HCT116 (cell line): ENCODE measurements around the gene GRIK5. TPM values are rescaled to one million over a fixed set of nuclear protein-coding genes. Genes with fewer than 3 reads are reported as not detected.
"Not testable (repeated sequence)": the region's sequence is repeated elsewhere in the genome, so short reads cannot be mapped to it uniquely, and the experiment has no call there.

Experiments used
- ATAC-seq: fragments of 200-7000 bp; cut with Tn5 transposase; 2 replicates; pipeline ENCODE4 v1.9.1; 2020; ENCODE audit warnings: mild to moderate bottlenecking, moderate library complexity
- BruUV-seq: library from RNA; stranded (reverse); fragments of 400-500 nt; replicated peaks from 2 replicates; lab custom pipeline; 2021; lab: Mats Ljungman, UMichigan
- CTCF ChIA-PET: fragments of 300-600 bp; sonication (Branson Sonifier 250); formaldehyde crosslinking; loops from one replicate; lab custom pipeline; 2021; ENCODE audit warnings: antibody characterized with exemption; lab: Charles Lee
- POLR2A ChIA-PET: fragments of 300-600, 350-600 bp; sonication (Branson Sonifier 250); formaldehyde crosslinking; loops from one replicate; lab custom pipeline; 2021; ENCODE audit warnings: antibody characterized with exemption; lab: Charles Lee
- RAD21 ChIA-PET, 2 experiments: fragments of 300-600 bp; sonication (Branson Sonifier 250); formaldehyde crosslinking; loops; one replicate each; lab custom pipeline; 2023; ENCODE audit warnings: low total read pairs in 2 of 2; ENCODE audit not compliant: uncharacterized antibody in 2 of 2, unreplicated experiment in 2 of 2, low non-redundant PET in 1 of 2; lab: Charles Lee
- DNase-seq: peaks from one replicate; pipeline ENCODE4 v3.0.0-alpha.2; 2010; ENCODE audit warnings: low read depth, low spot score
- H2AFZ ChIP-seq: fragments of 200-600 bp; shearing (Covaris generic), sonication (generic); 2 replicates; pipeline ENCODE4 v1.6.1; 2017; ENCODE audit warnings: low read depth, mixed run types, mixed read lengths, antibody characterized with exemption, low read length; ENCODE audit not compliant: poor library complexity, severe bottlenecking
- H3K27ac ChIP-seq: 2 replicates; pipeline ENCODE4 v1.5.1; 2012; ENCODE audit warnings: low read depth, low read length
- H3K27me3 ChIP-seq: fragments of 200-600 bp; sonication (generic); 2 replicates; pipeline ENCODE4 v1.6.1; 2016; ENCODE audit warnings: mixed run types, low read length, mixed read lengths; ENCODE audit not compliant: insufficient read depth
- H3K36me3 ChIP-seq, 2 experiments: fragments of 200-500 bp in 1 of 2; fragments of 200-600 bp in 1 of 2; sonication (Bioruptor generic) in 1 of 2; sonication (generic) in 1 of 2; 2 replicates each; pipeline versions ENCODE4 v1.5.1 to v1.6.1; 2014 to 2016; ENCODE audit warnings: low read length in 2 of 2, inconsistent platforms in 1 of 2, mixed read lengths in 1 of 2, mixed run types in 1 of 2; ENCODE audit not compliant: insufficient read depth in 2 of 2, control insufficient read depth in 1 of 2
- H3K4me1 ChIP-seq, 2 experiments: fragments of 200-600 bp in 1 of 2; sonication (generic) in 1 of 2; 2 replicates each; pipeline versions ENCODE4 v1.5.1 to v1.6.1; 2012 to 2017; ENCODE audit warnings: low read length in 2 of 2, inconsistent platforms in 1 of 2, mild to moderate bottlenecking in 1 of 2, mixed read lengths in 1 of 2, mixed run types in 1 of 2, moderate library complexity in 1 of 2; ENCODE audit not compliant: insufficient read depth in 2 of 2, control insufficient read depth in 1 of 2
- H3K4me2 ChIP-seq: fragments of 200-600 bp; sonication (generic); 2 replicates; pipeline ENCODE4 v1.6.1; 2017; ENCODE audit warnings: mixed run types, low read length, mixed read lengths
- H3K4me3 ChIP-seq, 2 experiments: fragments of 200-600 bp in 1 of 2; sonication (generic) in 1 of 2; replicated peaks in 1 of 2; 2 replicates each; pipeline ENCODE4 v1.5.1; 2011 to 2016; ENCODE audit warnings: low read length in 2 of 2, control low read depth in 1 of 2, low read depth in 1 of 2, mild to moderate bottlenecking in 1 of 2, mixed read lengths in 1 of 2, mixed run types in 1 of 2
- H3K79me2 ChIP-seq: fragments of 200-600 bp; sonication (generic); 2 replicates; pipeline ENCODE4 v1.6.1; 2017; ENCODE audit warnings: mild to moderate bottlenecking, mixed run types, low read length, moderate library complexity, mixed read lengths; ENCODE audit not compliant: insufficient read depth
- H3K9ac ChIP-seq: fragments of 200-600 bp; sonication (generic); 2 replicates; pipeline ENCODE4 v1.6.1; 2016; ENCODE audit warnings: low read length, mixed read lengths
- H3K9me2 ChIP-seq: fragments of 200-600 bp; sonication (generic), shearing (Covaris generic); 2 replicates; pipeline ENCODE4 v1.6.1; 2017; ENCODE audit warnings: mixed run types, mild to moderate bottlenecking, moderate library complexity; ENCODE audit not compliant: insufficient read depth
- H3K9me3 ChIP-seq, 2 experiments: fragments of 200-500 bp in 1 of 2; fragments of 200-600 bp in 1 of 2; sonication (Bioruptor generic) in 1 of 2; sonication (generic) in 1 of 2; 2 replicates each; pipeline ENCODE4 v1.6.1; 2014 to 2017; ENCODE audit warnings: low read length in 2 of 2, mixed read lengths in 2 of 2, inconsistent platforms in 1 of 2, low read depth in 1 of 2, mild to moderate bottlenecking in 1 of 2, mixed run types in 1 of 2, moderate library complexity in 1 of 2; ENCODE audit not compliant: control insufficient read depth in 1 of 2, insufficient read depth in 1 of 2
- H4K20me1 ChIP-seq: fragments of 200-600 bp; sonication (generic), shearing (Covaris generic); 2 replicates; pipeline ENCODE4 v1.6.1; 2017; ENCODE audit warnings: mixed run types, mild to moderate bottlenecking, moderate library complexity; ENCODE audit not compliant: insufficient read depth
- CBX3 ChIP-seq: IDR thresholded peaks from 2 replicates; pipeline ENCODE4 v1.6.1; 2012; ENCODE audit warnings: low read depth
- CTCF ChIP-seq, 3 experiments: fragments of 200-600 bp in 1 of 3; sonication (generic) in 1 of 3; IDR thresholded peaks in 2 of 3; conservative IDR thresholded peaks in 1 of 3; 2 replicates each; pipeline ENCODE4 v1.5.1; 2012 to 2017; ENCODE audit warnings: low read depth in 2 of 3, low read length in 2 of 3, antibody characterized with exemption in 1 of 3, borderline replicate concordance in 1 of 3, control low read depth in 1 of 3, mild to moderate bottlenecking in 1 of 3, mixed read lengths in 1 of 3, mixed run types in 1 of 3, moderate library complexity in 1 of 3; ENCODE audit not compliant: insufficient read depth in 1 of 3
- EGR1 ChIP-seq: IDR thresholded peaks from 2 replicates; pipeline ENCODE4 v1.6.1; 2012; ENCODE audit warnings: low read depth
- FOSL1 ChIP-seq: IDR thresholded peaks from 2 replicates; pipeline ENCODE4 v1.6.1; 2012; ENCODE audit warnings: low read depth
- JUND ChIP-seq: IDR thresholded peaks from 2 replicates; pipeline ENCODE4 v1.6.1; 2012
- RAD21 ChIP-seq: IDR thresholded peaks from 2 replicates; pipeline ENCODE4 v1.6.1; 2012; ENCODE audit warnings: low read depth, mild to moderate bottlenecking
- SP1 ChIP-seq: IDR thresholded peaks from 2 replicates; pipeline ENCODE4 v1.6.1; 2012; ENCODE audit warnings: low read depth
- SRF ChIP-seq: IDR thresholded peaks from 2 replicates; pipeline ENCODE4 v1.6.1; 2012; ENCODE audit warnings: low read depth
- intact Hi-C: fragments of 100-400 bp; cut with micrococcal nuclease; formaldehyde crosslinking; loops from 2 replicates; pipeline ENCODE4 v1.10.0; 2022
- total RNA-seq: library from RNA; stranded (reverse); gene quantifications from one replicate; pipeline ENCODE4 v1.2.1, GENCODE V29; 2021; ENCODE audit not compliant: unreplicated experiment

GRIK5 gene
- total RNA-seq, 1 experiment from 2014 or later, result 1.7 TPM

DNA sequence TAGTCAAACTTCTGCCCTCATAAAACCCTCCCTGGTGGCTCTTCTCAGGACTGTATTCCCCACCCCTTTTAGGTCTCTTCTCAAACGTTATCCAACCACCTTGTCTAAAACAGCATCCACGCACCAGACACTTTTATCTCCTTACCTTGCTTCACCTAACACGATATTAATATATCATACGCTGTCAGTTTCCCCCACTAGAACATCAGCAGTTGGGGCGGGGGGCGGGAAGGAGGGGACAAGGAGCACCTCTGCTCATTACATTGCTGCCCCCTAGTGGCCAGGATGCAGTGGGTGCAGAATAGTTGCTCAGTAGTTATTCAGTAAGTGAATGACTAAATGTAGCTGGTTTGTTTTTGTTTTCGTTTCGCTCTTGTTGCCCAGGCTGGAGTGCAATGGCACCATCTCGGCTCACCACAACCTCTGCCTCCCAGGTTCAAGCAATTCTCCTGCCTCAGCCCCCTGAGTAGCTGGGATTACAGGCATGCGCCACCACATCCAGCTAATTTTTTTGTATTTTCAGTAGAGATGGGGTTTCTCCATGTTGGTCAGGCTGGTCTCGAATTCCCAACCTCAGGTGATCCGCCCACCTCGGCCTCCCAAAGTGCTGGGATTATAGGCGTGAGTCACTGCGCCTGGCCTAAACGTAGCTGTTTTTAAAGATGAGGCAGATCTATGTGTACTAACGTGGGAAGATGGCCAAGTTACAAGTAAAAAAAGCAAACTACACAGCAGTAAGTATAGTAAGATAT, 35.2 kb downstream of the GRIK5 start:
- TF ChIP-seq JUND, result peak; percentile 26; the same call in 1 of the 2 replicates
- peak; percentile 74 for TF ChIP-seq RAD21
- TF ChIP-seq CBX3, result peak; percentile 75; the same call in 1 of the 2 replicates
- TF ChIP-seq EGR1, result peak; percentile 73
- 0 out of 2 replicates have a peak, but pooled peaks have one; percentile 33 for TF ChIP-seq FOSL1
- 0 out of 2 replicates have a peak, but pooled peaks have one; percentile 20 for TF ChIP-seq SRF
- peak; percentile 56 to 91 (median 91); a peak in 5 of 6 replicates for TF ChIP-seq CTCF (IDR thresholded peaks at IDR 0.05 in 2 of 3, conservative IDR thresholded peaks at IDR 0.05 in 1 of 3; ENCODE audit: borderline replicate concordance in 1 of 3, insufficient read depth in 1 of 3, low read depth in 2 of 3, low read length in 2 of 3)
- TF ChIP-seq SP1, result peak; percentile 34; the same call in 1 of the 2 replicates
- TF ChIP-seq, all 23 proteins: peak for 8; not testable (repeated sequence) for 15
- Histone ChIP-seq H3K4me2 (peak overlapping the region; percentile 69), H3K4me1 (peaks cover 6 to 18% of the 10 kb centered on the region in 2 experiments), H3K27ac (peak overlapping the region; percentile 44), H3K9ac (peak overlapping the region; percentile 43), H3K4me3 (peak overlapping the region; percentile 35 to 52), H2AFZ (peak overlapping the region; percentile 52)
- H3K27me3 ChIP-seq, RAD21 ChIA-PET, H3K36me3 ChIP-seq, H3K79me2 ChIP-seq, H3K9me3 ChIP-seq, H3K9me2 ChIP-seq, BruUV-seq, H4K20me1 ChIP-seq, intact Hi-C loops: not testable (repeated sequence)
- ChIA-PET CTCF (interaction anchor here (0.6 to 1.6 kb wide), 27 partner anchors 8 to 242 kb away, joined by 3 to 21 read pairs (median 5); partner anchors contain the start of gene ZNF574), POLR2A (interaction anchor here (0.7 to 0.9 kb wide), 4 partner anchors 24 to 221 kb away, joined by 3 to 5 read pairs (median 4); no protein-coding TSS in a partner anchor)
- peak; percentile 75 for DNase-seq
- ATAC-seq, result peak; percentile 95
